HG02588 (cell line): ENCODE results near the gene CNGA3.
"Not testable (repeated sequence)": the region's sequence is repeated elsewhere in the genome, so short reads cannot be mapped to it uniquely, and the experiment has no call there.

ENCODE experiments used
- ATAC-seq: cut with Tn5 transposase; IDR thresholded peaks from one replicate; pipeline ENCODE4 v1.9.1; 2021; ENCODE audit warnings: mild to moderate bottlenecking, moderate library complexity; ENCODE audit not compliant: unreplicated experiment

Gene CNGA3

DNA sequence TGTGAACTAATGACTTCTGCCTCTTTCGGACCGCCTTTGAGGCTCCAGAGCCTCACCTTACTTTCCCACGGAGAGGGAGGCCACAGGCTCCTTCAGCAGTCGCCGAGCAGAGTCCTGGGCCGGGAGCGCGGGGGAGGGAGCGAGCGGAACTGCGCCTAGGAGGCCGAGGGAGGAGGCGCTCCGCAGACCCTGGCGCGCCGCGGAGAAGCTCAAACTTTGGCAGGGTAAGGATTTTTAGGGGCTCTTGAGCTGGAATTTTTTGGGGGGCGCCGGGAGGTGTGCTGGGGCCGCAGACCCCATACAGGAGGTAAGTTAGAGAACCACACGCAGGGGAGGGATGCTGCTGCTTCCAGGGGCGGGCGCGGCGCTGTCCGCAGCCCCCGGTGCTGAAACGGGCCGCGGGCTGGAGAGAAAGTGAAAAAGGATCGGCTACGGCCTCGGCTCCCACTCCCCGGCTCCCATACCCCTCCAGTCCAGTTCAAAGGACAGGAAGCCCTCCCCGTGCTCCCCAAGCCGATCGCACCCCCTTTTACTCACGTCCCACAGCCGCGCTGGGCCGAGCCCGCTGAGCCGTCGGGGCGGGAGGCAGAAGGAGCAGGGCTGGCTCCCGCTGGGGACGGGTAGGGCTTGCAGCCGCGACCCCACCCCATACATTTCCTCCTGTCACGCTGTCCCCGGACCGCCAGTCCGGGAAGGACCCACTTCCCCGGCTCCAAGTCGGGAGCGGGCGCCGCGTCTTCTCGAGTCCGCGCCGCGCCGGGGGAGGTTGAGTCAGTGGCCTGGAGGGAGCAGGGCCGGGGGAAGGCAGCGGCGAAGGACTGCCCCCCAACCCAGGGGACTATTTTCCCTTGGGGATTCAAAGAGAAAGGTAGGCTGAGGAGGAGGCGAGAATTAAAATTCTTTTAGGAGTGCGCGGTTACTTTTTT is at the start of gene CNGA3:
Gene CNGA3, plus strand, starts transcription at position 146 of the 926 bp plus-strand sequence. CDS start 23,520 bp downstream, outside the sequence.
- no peak for ATAC-seq

DNA sequence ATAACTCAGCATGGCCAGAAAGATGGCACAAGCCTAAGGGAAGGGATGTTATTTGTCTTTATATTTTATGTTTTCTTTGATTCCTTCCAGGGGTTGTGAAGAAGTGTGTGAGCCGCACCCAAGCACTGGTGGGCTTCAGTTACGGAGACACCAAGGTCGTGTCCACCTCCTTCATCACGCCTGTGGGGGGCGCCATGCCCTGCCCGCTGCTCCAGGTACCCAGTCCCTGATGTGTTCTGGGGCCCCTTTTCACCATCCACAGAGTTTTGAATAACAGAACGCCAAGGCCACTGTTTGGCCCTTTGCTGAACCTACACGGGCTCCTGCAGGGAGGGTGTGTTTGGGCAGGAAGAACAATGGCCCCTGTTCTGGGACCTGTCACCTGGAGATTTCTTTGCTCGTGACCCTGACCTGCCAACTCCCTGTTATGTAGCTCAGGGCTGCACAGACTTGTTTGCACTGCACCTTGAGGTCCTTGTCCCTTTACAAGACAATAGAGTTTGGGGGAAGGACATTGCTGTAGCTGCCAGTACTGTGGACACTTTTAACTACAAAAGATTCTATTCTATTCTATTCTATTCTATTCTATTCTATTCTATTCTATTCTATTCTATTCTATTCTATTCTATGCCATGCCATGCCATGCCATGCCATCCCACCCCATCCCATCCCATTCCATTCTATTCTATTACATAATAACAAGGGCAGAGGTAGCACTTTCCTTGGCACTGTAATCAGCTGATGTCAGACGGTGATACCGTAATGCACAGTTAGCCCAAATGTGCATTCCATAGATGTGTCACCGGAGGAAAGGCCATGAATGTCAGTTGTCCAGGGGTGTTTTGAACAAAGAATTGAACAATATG is 48.2 kb upstream of the CNGA3 start:
- no peak for ATAC-seq

DNA sequence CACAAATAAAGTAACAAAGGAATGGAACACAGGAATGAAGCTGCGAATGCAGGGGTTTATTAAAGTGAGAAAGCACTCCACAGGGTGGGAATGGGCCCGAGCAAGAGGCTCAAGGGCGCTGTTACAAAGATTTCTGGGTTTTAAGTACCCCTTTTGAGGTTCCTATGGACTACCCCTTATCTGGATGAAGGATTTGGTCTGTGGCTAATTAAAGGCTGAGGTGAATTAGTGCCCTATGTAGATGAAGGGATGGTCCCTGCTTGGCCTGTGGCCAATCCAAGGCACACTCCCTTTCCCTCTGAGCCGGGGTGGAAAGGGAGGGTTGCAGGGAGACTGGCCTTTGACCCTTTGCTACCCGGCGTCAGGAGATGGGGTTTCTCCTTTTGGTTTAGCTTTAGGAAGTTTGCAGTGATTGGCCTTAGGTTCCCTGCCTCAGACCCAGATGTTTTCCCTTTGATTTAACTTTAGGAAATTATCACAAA is 47.5 kb upstream of the CNGA3 start:
- ATAC-seq, result no peak

DNA sequence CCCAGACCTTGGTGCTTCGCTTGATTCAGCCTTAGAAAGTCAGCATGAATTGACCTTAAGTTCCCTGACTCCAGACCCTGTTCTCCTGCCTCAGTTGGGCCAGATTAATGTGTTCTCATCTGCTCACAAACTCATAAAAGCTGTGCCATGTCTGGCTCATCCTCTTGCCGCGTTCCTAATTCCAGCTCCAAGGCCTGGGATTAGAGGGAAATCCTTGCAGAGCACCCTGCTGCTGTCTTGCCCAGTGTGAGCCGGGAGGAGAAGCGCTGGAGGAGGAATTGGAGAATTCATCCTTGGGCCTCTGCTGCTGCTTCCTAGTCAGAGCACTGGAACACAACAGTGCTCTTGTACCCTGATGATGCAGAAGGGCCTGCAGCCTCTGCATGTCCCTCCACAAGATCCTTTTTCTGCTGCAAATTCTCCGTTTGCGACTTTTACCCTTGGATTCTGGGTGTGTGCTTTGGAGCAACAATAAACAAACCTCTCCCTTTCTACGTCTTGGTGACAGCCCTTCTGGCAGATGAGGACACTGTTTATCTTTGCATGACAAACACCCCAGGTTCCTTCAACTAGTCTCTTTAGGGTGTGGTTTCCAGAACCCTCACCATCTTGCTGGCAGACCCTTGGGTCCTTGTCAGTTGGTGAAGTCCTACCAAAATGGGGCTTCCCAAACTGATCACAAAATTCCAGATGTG is 46.9 kb upstream of the CNGA3 start:
- ATAC-seq, result no peak

DNA sequence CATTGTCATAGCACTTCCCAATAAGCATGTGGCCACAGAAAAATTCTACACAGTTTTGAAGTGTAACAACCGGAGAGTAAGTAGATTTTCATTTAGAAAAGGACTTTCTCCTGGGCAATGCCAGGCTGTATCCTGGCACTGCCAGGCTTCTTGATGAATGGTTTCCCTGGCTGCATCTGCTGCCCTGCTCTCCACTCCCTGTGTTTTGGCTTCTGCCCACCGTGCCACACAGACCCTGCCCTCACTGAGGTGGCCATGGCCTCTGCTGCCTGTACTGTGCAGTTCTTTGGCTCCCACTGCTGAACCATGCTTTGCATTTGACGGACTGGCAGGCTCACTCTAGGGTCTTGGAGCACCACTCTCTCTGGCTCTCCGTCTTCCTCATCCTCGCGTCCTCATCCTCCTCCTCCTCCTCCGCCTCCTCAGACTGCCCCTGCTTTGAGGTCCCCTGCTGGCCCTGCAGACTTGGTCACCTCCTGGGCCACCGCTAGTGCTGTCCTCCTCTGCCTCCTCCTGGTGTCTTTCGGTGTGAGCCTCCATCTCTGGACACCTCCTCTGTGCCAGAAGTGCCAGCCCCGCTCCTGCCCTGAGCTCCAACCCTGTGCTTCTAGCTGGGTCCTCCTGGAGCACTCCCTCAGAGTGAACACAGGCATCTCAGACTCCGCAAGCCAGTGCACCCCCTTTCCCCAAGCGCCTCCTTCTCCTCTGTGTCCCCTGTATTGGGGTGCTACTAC is 45.9 kb upstream of the CNGA3 start:
- ATAC-seq, result no peak

DNA sequence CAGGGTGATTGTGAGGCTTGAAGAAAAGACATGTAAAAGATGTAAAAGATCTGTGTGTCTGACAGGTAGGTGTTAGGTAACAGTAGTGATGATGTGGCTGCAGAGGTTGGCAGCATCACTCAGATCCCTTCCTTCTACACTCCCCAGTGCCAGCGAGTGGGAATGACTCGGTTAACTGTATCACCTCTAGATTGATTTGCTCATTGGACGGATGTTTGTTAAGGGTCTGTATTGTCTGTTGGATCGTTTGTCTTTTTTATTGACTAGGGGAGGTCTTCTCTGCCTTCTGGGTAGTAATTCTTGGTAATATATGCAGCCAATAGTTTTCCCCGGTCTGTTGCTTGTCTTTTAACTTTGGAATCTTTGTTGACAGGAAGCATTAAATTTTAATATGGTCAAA is 44.8 kb upstream of the CNGA3 start:
- ATAC-seq, result no peak

DNA sequence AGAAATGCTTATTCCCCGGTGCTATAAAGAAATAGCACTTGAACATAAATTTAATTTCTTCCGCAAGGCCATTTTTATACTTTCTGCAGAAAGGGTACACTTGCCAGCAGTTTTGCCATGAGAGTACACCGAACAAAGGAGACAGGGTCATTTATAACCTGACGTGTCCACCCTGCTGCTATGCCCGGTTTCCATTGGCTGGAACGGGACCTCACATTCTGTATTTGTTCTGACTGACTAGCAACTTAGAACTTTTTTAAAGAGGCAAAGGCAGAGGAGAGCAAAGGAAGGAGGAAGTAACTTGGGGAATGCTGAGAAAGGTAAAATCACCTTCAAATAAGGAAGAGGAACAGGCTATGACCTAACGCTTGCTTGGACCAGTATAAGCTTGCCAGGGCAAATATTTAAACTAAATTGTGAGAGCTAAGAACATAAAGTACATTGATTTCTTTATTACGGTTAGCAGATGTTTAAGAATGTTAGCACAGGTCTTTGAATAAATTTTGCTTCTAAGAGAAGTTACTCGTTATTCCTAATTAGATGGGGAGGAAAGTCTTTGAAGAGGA is 39.0 kb upstream of the CNGA3 start:
- ATAC-seq, result not testable (repeated sequence)

DNA sequence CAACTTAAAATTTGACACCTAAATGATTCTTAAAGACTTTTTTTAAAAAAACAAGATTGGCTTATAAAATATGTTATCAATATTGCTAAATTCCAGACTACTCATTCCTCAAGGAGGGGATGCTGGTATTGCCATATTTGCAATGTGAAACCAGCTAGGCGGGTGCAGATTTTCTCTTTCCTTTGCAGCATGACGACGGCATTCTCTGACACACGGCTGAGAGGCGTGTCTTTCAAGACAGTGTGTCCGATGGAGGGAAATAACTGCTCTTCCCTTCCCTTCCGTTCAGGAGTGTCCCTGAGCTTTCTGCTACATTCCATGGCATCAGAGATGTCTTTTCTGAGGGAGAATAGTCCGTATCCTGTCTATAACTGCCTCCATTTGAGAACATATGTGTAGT is 38.2 kb upstream of the CNGA3 start:
- no peak for ATAC-seq

DNA sequence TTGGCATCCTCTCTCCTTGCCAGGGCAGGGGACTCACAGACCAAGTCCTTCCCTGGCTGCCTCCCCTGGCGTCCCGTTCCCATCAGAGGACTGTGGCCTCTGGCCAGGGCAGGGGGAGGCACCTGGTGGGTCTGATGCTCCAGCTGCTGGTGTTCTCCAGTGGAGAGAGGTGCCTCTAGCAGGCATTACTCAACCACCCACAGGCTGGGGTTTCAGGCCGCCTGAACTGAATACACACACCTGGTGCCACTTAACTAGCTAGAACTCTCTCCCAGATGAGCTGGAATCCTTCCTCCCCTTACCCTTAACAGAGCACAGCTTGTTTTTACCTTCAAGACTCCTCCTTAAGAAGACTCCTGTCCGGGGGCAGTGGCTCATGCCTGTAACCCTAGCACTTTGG is 37.7 kb upstream of the CNGA3 start:
- ATAC-seq, result no peak

DNA sequence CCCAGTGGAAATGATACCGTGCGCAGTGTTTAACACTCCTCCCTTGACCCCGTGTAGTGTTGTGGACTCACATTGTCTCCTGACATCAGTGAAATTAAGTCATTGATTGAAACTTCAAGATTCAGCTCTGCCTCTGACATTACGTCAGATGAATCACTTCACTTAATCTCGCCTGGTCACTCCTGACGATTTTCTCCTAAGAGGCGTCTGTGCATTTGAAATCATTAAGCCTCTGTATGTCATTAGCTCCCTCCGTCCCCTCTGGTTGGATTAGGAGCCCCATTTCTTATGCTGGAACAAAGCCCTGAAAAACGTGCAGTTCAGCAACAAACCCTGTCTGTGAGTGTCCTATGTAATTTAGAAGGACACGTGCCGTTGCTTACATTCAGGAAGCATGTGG is 36.7 kb upstream of the CNGA3 start:
- ATAC-seq, result no peak

DNA sequence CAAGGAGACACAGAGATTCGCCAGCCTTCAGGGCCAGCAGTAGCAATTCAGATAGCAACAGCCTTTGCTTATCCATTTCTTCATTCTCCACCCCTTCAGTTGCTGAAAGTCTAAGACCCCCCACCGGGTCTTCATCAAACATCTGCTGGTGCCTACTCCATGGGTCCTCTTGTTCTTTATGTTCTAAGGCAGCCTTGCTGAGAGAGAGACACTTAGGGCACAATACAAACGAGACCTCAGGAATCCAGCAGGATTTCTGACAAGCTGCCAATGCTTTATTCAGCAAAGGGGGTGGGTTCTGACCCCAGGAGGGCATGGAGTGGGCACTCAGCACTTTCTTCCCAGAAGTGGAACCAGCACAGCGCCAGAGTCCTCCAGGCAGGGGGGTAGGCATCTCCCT is 36.2 kb upstream of the CNGA3 start:
- no peak for ATAC-seq

DNA sequence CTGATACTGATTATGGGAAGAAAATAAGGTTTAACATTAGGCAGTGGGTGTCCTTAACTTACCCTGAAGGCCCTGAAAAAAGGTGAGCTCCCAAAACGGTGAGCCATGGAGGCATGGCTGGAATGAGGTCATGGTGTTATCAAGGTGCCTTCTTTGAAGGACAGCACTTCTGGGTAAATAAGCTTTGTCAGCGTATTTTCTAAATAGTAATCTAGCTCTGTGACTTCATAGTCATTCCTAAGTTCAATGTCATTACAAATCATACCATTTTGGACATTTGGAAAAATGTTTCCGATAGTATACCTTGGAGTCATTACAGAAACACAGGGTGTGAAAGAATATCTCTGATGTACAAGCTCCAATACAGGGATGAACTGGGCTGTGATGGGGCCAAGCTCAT is 35.2 kb upstream of the CNGA3 start:
- no peak for ATAC-seq

DNA sequence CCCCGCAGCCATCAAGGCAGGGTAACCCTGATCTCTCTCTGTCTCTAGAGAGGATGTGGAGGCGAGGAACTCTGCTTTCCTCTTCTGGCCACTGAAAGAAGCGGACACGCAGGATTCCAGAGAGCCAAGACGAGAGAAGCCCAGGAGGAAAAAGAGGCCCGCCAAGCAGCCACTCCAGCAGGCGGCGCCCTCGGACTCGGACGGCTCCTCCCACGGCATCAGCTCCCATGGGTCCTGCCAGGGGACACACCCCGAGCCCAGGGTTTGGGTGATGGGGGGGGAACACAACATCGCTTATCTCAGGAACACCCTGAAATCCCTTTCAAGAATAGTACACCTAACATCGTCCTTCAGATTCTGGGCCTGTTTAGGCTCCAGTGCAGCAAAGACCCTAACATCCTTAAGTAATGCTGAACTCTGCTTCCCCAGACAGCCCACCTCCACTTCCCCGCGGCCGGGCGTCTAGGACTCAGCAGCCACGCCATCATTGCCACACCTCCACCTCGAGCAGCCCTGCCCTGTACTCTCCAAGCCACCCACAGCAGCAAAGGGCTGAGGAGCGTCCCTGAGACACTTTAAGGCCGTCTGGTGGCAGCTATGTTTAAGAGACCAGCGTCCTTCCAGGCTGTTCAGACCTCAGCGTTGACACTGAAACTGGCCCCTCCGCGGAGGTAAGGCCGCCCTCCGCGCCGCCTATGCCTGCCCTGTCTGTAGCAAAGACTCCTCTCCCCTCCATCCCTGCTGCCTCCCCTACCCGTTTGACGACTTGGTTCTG is 34.3 kb upstream of the CNGA3 start:
- no peak for ATAC-seq

DNA sequence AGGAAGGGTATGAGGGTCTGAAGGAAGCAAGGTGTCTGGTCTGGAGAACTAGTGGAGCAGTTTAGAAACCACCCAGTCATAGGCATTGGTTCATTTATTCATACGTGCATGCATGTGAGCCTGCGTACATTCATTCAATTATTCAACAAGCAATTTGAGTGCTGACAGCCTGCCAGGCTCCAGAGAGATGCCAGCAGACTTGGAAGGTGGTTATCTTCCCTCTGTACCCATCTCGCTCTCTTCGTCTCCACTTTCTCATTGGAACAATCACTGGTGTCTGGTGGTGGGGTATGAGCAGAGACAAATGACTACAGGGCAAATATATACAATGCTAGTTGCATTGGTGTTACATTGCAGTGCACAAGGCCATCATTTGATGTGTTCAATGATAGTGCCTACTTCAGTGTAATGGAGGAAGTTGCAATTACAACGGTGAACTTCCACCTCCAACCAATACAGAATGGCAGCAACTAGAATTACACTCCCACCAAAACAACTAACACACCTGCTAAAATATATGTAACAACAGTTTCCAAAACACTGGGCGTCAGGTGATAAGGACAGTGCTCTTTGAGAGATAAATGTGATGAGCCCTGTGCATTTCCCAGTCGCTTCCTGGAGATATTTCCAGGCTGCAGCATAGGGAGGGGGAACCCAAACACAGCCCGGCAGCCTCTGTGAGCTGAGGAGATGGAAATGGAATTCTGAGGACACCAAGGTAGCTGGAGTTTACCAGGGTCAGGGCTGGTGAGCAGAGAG is 32.6 kb upstream of the CNGA3 start:
- no peak for ATAC-seq

DNA sequence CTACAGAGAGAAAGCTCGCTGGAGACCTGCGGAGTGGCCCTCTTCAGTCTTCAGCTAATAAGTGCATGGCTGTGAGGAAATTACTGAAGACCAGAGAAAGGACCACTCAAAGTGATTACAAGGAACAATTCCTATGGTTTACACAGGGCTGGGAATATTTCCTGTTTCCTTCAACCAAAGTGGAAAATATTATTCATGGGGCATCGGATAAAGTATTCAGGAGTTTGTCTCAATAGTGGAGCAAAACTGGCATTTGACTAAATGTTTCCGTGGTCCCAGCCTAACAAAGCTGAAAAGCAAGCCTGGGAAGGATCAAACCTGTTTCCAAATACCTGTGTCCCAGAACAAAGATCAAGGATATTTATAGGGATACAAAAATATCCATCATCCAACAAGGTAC is 32.0 kb upstream of the CNGA3 start:
- no peak for ATAC-seq

DNA sequence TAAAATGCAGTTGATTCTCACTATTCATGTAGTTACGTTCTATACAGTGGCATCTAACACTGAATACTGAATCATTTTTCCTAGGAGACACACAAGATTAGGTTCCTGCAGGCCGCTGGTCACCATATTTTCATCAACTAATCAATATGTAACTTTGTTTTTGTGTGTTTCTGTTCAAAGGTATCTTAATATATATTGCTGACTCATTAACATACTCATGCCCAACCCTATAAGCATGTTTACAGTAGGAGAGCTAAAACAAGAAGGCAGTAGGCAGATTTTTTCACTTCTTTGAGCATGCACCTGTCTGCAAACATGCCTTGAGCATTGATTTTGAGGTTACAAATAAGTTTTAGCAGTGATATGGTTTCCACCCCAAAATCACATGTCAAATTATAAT is 30.3 kb upstream of the CNGA3 start:
- no peak for ATAC-seq

DNA sequence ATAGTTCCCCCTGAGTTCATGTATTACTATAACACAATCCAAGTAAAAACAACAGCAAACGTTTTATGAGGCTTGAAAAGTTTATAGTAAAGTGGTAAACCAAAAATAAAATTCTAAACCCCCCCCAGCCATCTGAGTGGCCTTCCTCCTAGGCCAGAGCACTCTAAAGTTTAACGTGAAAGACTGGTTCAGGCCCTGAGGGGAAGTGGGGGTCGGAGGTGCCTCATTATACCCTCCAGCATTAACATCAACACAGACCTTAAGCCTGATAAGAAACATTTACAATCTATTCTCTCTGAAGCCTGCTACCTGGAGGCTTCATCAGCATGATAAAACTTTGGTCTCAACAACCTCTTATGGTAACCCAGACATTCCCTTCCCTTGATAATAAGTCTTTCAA is 29.0 kb upstream of the CNGA3 start:
- ATAC-seq, result no peak

DNA sequence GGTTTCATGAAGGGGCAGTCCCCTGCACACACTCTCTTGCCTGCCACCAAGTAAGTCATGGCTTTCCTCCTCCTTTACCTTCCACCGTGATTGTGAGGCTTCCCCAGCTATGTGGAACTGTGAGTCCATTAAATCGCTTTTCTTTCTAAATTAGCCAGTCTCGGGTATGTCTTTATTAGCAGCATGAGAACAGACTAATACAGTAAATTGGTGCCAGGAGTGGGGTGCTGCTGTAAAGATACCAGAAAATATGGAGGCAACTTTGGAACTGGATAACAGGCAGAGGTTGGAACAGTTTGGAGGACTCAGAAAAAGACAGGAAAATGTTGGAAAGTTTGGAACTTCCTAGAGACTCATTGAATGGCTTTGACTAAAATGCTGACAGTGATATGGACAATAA is 26.1 kb upstream of the CNGA3 start:
- ATAC-seq, result not testable (repeated sequence)

DNA sequence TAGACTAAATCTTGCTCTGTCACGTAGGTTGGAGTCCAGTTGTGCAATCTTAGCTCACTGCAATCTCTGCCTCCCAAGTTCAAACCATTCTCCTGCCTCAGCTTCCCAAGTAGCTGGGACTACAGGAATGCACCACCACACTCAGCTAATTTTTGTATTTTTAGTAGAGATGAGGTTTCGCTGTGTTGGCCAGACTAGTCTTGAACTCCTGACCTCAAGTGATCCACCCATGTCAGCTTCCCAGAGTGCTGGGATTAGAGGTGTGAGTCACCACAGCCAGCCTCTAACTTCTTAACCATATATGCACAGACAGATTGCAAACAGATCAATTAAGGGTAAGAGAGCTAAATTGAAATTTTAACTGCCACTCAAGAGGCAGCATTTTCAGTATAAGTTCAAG is 22.1 kb upstream of the CNGA3 start:
- ATAC-seq, result no peak
